ENCODE results near the gene PCGF2. TPM values are rescaled to one million over a fixed set of nuclear protein-coding genes. Genes with fewer than 3 reads are reported as not detected.

The PCGF2 gene
- total and polyA plus RNA-seq, 2 of the 8 experiments (the other 6 are each of a cell fraction or from before 2014, with no cell fraction given) = 42.1 to 93.3 TPM

DNA sequence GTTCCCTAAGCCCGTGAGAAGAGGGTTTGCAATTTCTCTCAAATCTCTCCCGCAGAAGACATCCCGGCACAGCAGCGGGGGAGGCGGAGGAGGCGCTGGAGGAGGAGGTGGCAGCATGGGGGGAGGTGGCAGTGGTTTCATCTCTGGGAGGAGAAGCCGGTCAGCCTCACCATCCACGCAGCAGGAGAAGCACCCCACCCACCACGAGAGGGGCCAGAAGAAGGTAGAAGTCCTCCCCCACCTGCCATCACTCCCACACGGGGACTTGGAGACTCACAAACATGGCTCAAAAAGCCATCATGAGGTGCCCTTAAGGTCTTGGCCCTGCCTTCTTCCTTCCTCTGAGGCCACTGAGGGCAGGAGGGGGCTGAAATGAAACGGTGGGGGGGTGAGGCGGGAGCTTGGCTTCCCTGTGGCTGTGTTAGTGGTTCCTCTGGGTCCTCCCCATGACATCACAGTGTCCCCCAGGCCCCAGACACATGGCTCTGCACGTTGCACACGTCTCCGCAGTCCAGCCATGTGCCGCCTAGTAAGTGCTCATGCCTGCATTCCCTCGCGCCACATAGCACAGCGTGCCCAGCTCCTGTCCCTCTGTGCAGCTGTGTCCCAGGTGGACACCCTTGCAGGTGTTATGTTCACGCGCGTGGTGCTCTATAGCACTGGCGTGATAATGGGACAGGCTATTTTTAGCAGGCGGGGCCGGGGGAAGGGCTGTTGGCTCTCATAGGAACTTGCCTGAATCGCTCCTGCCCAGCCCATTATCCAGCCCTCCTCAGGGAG, 36.2 kb downstream of the PCGF2 start (continued):
- no peak for TF ChIP-seq SP1 (IDR thresholded peaks at IDR 0.05; ENCODE audit: low read depth, low read length)
- no peak for TF ChIP-seq KDM5A (IDR thresholded peaks at IDR 0.05; ENCODE audit: low read length)
- TF ChIP-seq MAFK (IDR thresholded peaks at IDR 0.05; ENCODE audit: low read depth, low read length) = no peak
